Left lung (tissue), 10 donors: ENCODE measurements around the gene C1orf35. TPM values are rescaled to one million over a fixed set of nuclear protein-coding genes. Genes with fewer than 3 reads are reported as not detected.
A peak's percentile ranks its signal among the peaks of the same experiment; 100 is the strongest.

Experiments used
- ATAC-seq: fragments of 200-7000 bp; cut with Tn5 transposase; one replicate; pipeline ENCODE4 v1.9.1; 2020; ENCODE audit warnings: moderate library complexity
- DNase-seq, 4 donors: peaks; one replicate each; pipeline ENCODE4 v3.0.0-alpha.2; 2013 to 2020
- H3K27ac ChIP-seq, 2 donors: fragments of 200-600 bp; sonication (generic) in 1 of 2; one replicate each; pipeline versions ENCODE4 v1.5.0 to v1.8.0; 2020 to 2021
- H3K27me3 ChIP-seq, 2 donors: fragments of 200-600 bp; sonication (generic) in 1 of 2; one replicate each; pipeline versions ENCODE4 v1.5.0 to v1.8.0; 2020 to 2021
- H3K36me3 ChIP-seq, 2 donors: fragments of 200-600 bp; sonication (generic) in 1 of 2; one replicate each; pipeline versions ENCODE4 v1.5.0 to v1.8.0; 2020 to 2021
- H3K4me1 ChIP-seq, 2 donors: fragments of 200-600 bp; one replicate each; pipeline ENCODE4 v1.8.0; 2021
- H3K4me3 ChIP-seq, 2 donors: fragments of 200-600 bp; sonication (generic) in 1 of 2; one replicate each; pipeline versions ENCODE4 v1.5.0 to v1.8.0; 2020 to 2021; ENCODE audit warnings: mild to moderate bottlenecking in 1 of 2
- H3K9me3 ChIP-seq, 2 donors: fragments of 200-600 bp; sonication (generic) in 1 of 2; one replicate each; pipeline versions ENCODE4 v1.5.0 to v1.8.0; 2020 to 2021
- intact Hi-C, 2 donors: fragments of 100-400 bp; cut with DNase I; formaldehyde crosslinking; loops; one replicate each; pipeline versions ENCODE4 v1.11.2 to v1.14.2; 2022
- polyA plus RNA-seq, 6 donors: library from polyadenylated mRNA; unstranded; fragments of 120-200 nt; gene quantifications; one replicate each; pipeline ENCODE4 v1.2.1, GENCODE V29; 2013; ENCODE audit not compliant: insufficient read length in 6 of 6
- total RNA-seq, 2 donors: library from RNA; stranded (reverse); fragmentation: NEBNext Ultra II Directional; extraction: Animal tissue kit (Norgen Biotek cat#: 25700); gene quantifications; one replicate each; pipeline ENCODE4 v1.2.1, GENCODE V29; 2021
- TF ChIP-seq, protein P1 (sequence below), 2 donors: fragments of 200-600 bp; sonication (generic) in 1 of 2; IDR thresholded peaks; one replicate each; pipeline versions ENCODE4 v1.5.0 to v1.8.0; 2021; ENCODE audit warnings: antibody characterized with exemption in 2 of 2
- donor health status: DM: no; HTN: yes; CAD: no.
- donor health status: DM: no; HTN: no; CAD: no.

C1orf35 gene
- total and polyA plus RNA-seq, 8 donors = 12.6 to 21.1 (median 17.0) TPM

GRCh38 chr1:228088586-228089498, 14.3 kb downstream of the C1orf35 start:
- no peaks in the 10 kb centered on the region for H3K9me3 ChIP-seq
- TF ChIP-seq, protein P1, sequence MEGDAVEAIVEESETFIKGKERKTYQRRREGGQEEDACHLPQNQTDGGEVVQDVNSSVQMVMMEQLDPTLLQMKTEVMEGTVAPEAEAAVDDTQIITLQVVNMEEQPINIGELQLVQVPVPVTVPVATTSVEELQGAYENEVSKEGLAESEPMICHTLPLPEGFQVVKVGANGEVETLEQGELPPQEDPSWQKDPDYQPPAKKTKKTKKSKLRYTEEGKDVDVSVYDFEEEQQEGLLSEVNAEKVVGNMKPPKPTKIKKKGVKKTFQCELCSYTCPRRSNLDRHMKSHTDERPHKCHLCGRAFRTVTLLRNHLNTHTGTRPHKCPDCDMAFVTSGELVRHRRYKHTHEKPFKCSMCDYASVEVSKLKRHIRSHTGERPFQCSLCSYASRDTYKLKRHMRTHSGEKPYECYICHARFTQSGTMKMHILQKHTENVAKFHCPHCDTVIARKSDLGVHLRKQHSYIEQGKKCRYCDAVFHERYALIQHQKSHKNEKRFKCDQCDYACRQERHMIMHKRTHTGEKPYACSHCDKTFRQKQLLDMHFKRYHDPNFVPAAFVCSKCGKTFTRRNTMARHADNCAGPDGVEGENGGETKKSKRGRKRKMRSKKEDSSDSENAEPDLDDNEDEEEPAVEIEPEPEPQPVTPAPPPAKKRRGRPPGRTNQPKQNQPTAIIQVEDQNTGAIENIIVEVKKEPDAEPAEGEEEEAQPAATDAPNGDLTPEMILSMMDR (IDR thresholded peaks at IDR 0.05) = no peak
- H3K36me3 ChIP-seq = peaks cover 0 to 27% of the 10 kb centered on the region in 2 donors
- ATAC-seq = peak; percentile 4
- H3K27me3 ChIP-seq = no peaks in the 10 kb centered on the region
- H3K4me3 ChIP-seq = peak overlapping the region in 1 of 2 donors; percentile 4
- peak in 1 of 4 donors; percentile 46 for DNase-seq
- peak overlapping the region; percentile 47 to 99 for H3K27ac ChIP-seq
- intact Hi-C loops = no loop called here
- peaks cover 87 to 98% of the 10 kb centered on the region in 2 donors for H3K4me1 ChIP-seq

DNA sequence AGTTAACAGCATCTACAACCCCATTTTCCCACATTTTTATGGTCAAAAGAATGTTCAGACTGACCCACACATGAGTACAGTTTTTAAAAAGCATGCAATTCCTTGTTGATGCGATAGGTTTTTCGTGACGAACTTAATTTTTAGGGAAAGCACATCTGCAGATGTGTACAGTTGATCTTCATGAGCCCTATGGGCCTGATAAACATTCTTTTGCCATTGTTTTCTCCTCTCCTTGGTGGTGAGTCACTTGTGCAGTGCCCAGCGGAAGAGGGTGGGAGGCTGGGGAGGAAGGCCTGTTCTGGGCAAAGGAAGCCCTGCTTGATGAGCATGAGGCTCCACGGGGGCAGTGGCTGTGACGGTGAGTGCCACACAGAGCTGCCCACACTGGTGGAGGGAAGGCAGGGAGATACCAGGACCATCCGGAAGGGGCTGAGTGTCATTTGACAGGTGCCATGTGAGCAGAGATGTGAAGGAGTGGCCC, 15.3 kb downstream of the C1orf35 start:
- Histone ChIP-seq H3K27ac (peak overlapping the region; percentile 47 to 99), H3K9me3 (no peaks in the 10 kb centered on the region), H3K4me3 (peak overlapping the region in 1 of 2 donors; percentile 4), H3K4me1 (peaks cover 80 to 90% of the 10 kb centered on the region in 2 donors), H3K36me3 (peaks cover 0 to 25% of the 10 kb centered on the region in 2 donors), H3K27me3 (no peaks in the 10 kb centered on the region)
- TF ChIP-seq, protein P1 (IDR thresholded peaks at IDR 0.05) = no peak
- peak; percentile 9 for ATAC-seq
- intact Hi-C loops = no loop called here
- DNase-seq = peak in 2 of 4 donors; percentile 61 to 84

- no peaks in the 10 kb centered on the region for H3K27me3 ChIP-seq
- peaks cover 0 to 19% of the 10 kb centered on the region in 2 donors for H3K36me3 ChIP-seq
- TF ChIP-seq, protein P1 (IDR thresholded peaks at IDR 0.05) = no peak
- intact Hi-C loops = no loop called here
- peak; percentile 13 for ATAC-seq
- peak in 2 of 4 donors; percentile 36 to 69 for DNase-seq
- H3K9me3 ChIP-seq = no peaks in the 10 kb centered on the region
- peaks cover 72 to 81% of the 10 kb centered on the region in 2 donors for H3K4me1 ChIP-seq
- peak overlapping the region; percentile 4 to 99 for H3K4me3 ChIP-seq
- H3K27ac ChIP-seq = peak overlapping the region; percentile 99
Measured at GRCh38 chr1:228085287-228085951, 17.7 kb downstream of the C1orf35 start.

DNA sequence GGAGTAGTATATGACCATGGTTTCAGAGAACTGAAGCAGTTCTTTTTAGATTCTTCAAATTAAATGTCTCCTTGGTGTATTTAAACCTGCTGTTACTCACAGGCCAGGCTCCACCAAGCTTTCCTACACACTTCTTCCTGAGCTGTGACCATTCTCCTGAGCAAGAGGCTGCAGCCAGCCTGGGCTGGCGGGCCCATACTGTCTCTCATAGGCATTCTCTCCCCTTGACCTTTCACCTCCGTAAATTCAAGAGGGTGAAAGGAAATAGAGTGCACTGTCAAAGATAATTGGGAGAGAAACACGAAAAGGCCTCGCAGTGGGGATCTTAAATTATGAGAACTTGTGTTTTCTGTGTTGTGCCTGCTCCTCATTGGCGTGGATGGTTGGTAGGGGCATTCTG, 18.3 kb downstream of the C1orf35 start:
- TF ChIP-seq, protein P1 (IDR thresholded peaks at IDR 0.05) = no peak
- H3K27me3 ChIP-seq = no peaks in the 10 kb centered on the region
- peak overlapping the region in 1 of 2 donors; percentile 99 for H3K4me3 ChIP-seq
- H3K36me3 ChIP-seq = peaks cover 0 to 15% of the 10 kb centered on the region in 2 donors
- no peaks in the 10 kb centered on the region for H3K9me3 ChIP-seq
- ATAC-seq (no peak), DNase-seq (peak in 1 of 4 donors; percentile 27)
- intact Hi-C loops = no loop called here
- peak overlapping the region; percentile 99 for H3K27ac ChIP-seq
- H3K4me1 ChIP-seq = peaks cover 66 to 76% of the 10 kb centered on the region in 2 donors
